H1 (cell line): ENCODE data around the gene METRN. TPM values are rescaled to one million over a fixed set of nuclear protein-coding genes. Genes with fewer than 3 reads are reported as not detected.

Experiments
- CTCF ChIA-PET: fragments of 300-600 bp; sonication (Branson Sonifier 250); formaldehyde crosslinking; loops from one replicate; lab custom pipeline; 2021; ENCODE audit not compliant: partially characterized antibody; lab: Charles Lee
- POLR2A ChIA-PET: fragments of 300-600 bp; sonication (Branson Sonifier 250); formaldehyde crosslinking; loops from one replicate; lab custom pipeline; 2021; ENCODE audit warnings: inconsistent platforms; ENCODE audit not compliant: partially characterized antibody; lab: Charles Lee
- DNase-seq, 2 experiments: peaks; one replicate each; pipeline versions ENCODE4 v3.0.0 to v3.0.0-alpha.2; 2010 to 2022; ENCODE audit warnings: low spot score in 2 of 2, low read depth in 1 of 2, mixed read lengths in 1 of 2
- FAIRE-seq: peaks from 2 replicates; lab custom pipeline; 2011; peaks lifted over from hg19 to GRCh38; lab: Jason Lieb, UNC
- H2AFZ ChIP-seq: 2 replicates; pipeline ENCODE4 v1.8.1; 2012; ENCODE audit warnings: low read length, inconsistent platforms
- H2AK5ac ChIP-seq: 2 replicates; pipeline ENCODE4 v1.6.1; 2013; ENCODE audit warnings: low read depth, low read length
- H2BK120ac ChIP-seq: replicated peaks from 2 replicates; pipeline ENCODE3; 2013; ENCODE audit warnings: low read depth, low read length, inconsistent platforms
- H2BK12ac ChIP-seq: 2 replicates; pipeline ENCODE4 v1.6.1; 2013; ENCODE audit warnings: low read depth, low read length
- H2BK15ac ChIP-seq: 2 replicates; pipeline ENCODE4 v1.6.1; 2013; ENCODE audit warnings: low read length
- H2BK20ac ChIP-seq: 2 replicates; pipeline ENCODE4 v1.6.1; 2013; ENCODE audit warnings: low read length
- H2BK5ac ChIP-seq: 2 replicates; pipeline ENCODE4 v1.6.1; 2013; ENCODE audit warnings: low read depth, low read length
- H3K14ac ChIP-seq: 2 replicates; pipeline ENCODE4 v1.6.1; 2013; ENCODE audit warnings: inconsistent platforms; ENCODE audit not compliant: insufficient read length
- H3K18ac ChIP-seq: 2 replicates; pipeline ENCODE4 v1.6.1; 2013; ENCODE audit warnings: low read length; ENCODE audit errors: extremely low read depth
- H3K23ac ChIP-seq: 2 replicates; pipeline ENCODE4 v1.6.1; 2013; ENCODE audit warnings: inconsistent platforms; ENCODE audit not compliant: insufficient read length
- H3K23me2 ChIP-seq: 2 replicates; pipeline ENCODE4 v1.6.1; 2013; ENCODE audit warnings: low read depth, low read length
- H3K27ac ChIP-seq: 2 replicates; pipeline ENCODE4 v1.6.1; 2011; ENCODE audit warnings: low read depth, low read length, inconsistent platforms
- H3K27me3 ChIP-seq, 4 experiments: replicated peaks in 1 of 4; 1 replicate in 1 of 4; 2 replicates in 3 of 4; pipeline versions ENCODE4 v1.6.1 to v1.8.1; 2011 to 2013; ENCODE audit warnings: low read length in 3 of 4, mild to moderate bottlenecking in 3 of 4, inconsistent platforms in 2 of 4, mixed read lengths in 2 of 4, moderate library complexity in 1 of 4; ENCODE audit not compliant: control insufficient read depth in 3 of 4, insufficient read depth in 3 of 4; ENCODE audit errors: extremely low read depth in 1 of 4
- H3K36me3 ChIP-seq, 4 experiments: 2 replicates each; pipeline versions ENCODE4 v1.6.1 to v1.8.1; 2011 to 2013; ENCODE audit warnings: mild to moderate bottlenecking in 4 of 4, low read length in 3 of 4, moderate library complexity in 2 of 4, control low read depth in 1 of 4, inconsistent platforms in 1 of 4; ENCODE audit not compliant: insufficient read depth in 4 of 4, control insufficient read depth in 2 of 4
- H3K4ac ChIP-seq: replicated peaks from 2 replicates; pipeline ENCODE3; 2013; ENCODE audit warnings: low read length, low read depth, mixed read lengths, inconsistent platforms; ENCODE audit not compliant: insufficient read length
- H3K4me1 ChIP-seq, 4 experiments: replicated peaks in 1 of 4; 1 replicate in 1 of 4; 2 replicates in 3 of 4; pipeline versions ENCODE4 v1.6.1 to v1.8.1; 2011 to 2013; ENCODE audit warnings: low read length in 3 of 4, inconsistent platforms in 2 of 4, mixed read lengths in 1 of 4; ENCODE audit not compliant: insufficient read depth in 4 of 4, control insufficient read depth in 3 of 4
- H3K4me2 ChIP-seq, 2 experiments: 2 replicates each; pipeline versions ENCODE4 v1.6.1 to v1.8.1; 2011 to 2013; ENCODE audit warnings: low read depth in 2 of 2, low read length in 2 of 2, control low read depth in 1 of 2, inconsistent platforms in 1 of 2, mild to moderate bottlenecking in 1 of 2; ENCODE audit not compliant: insufficient read depth in 1 of 2
- H3K4me3 ChIP-seq, 4 experiments: fragments of 200-600, 300-600 bp in 1 of 4; sonication (generic), shearing (Covaris generic), sonication (Bioruptor Twin) in 1 of 4; 2 replicates each; pipeline versions ENCODE4 v1.5.1 to v1.8.1; 2011 to 2016; ENCODE audit warnings: low read length in 4 of 4, low read depth in 3 of 4, control low read depth in 2 of 4, inconsistent platforms in 2 of 4, mild to moderate bottlenecking in 2 of 4, mixed read lengths in 1 of 4, moderate library complexity in 1 of 4; ENCODE audit not compliant: insufficient read depth in 2 of 4; ENCODE audit errors: extremely low read depth in 1 of 4
- H3K56ac ChIP-seq: replicated peaks from 2 replicates; pipeline ENCODE3; 2013; ENCODE audit warnings: low read depth, mild to moderate bottlenecking, mixed read lengths, low read length, inconsistent platforms; ENCODE audit not compliant: insufficient read length
- H3K79me1 ChIP-seq: 2 replicates; pipeline ENCODE4 v1.6.1; 2013; ENCODE audit warnings: low read depth, low read length, control low read depth
- H3K79me2 ChIP-seq, 2 experiments: 2 replicates each; pipeline versions ENCODE4 v1.6.1 to v1.8.1; 2012 to 2013; ENCODE audit warnings: low read length in 2 of 2, mild to moderate bottlenecking in 2 of 2, inconsistent platforms in 1 of 2; ENCODE audit not compliant: insufficient read depth in 2 of 2, control insufficient read depth in 1 of 2
- H3K9ac ChIP-seq, 4 experiments: replicated peaks in 1 of 4; 1 replicate in 1 of 4; 2 replicates in 3 of 4; pipeline versions ENCODE4 v1.6.1 to v1.8.1; 2011 to 2013; ENCODE audit warnings: low read depth in 3 of 4, low read length in 3 of 4, control low read depth in 2 of 4, mild to moderate bottlenecking in 2 of 4, moderate library complexity in 2 of 4, inconsistent platforms in 1 of 4; ENCODE audit errors: extremely low read depth in 1 of 4
- H3K9me3 ChIP-seq, 2 experiments: 2 replicates each; pipeline versions ENCODE4 v1.6.1 to v1.8.1; 2012 to 2013; ENCODE audit warnings: mild to moderate bottlenecking in 2 of 2, moderate library complexity in 2 of 2, control low read depth in 1 of 2, inconsistent platforms in 1 of 2, low read depth in 1 of 2, low read length in 1 of 2, mixed read lengths in 1 of 2; ENCODE audit not compliant: insufficient read depth in 2 of 2
- H4K20me1 ChIP-seq, 2 experiments: replicated peaks in 1 of 2; 2 replicates each; pipeline versions ENCODE3 to v1.8.1; 2011 to 2013; ENCODE audit warnings: inconsistent platforms in 2 of 2, low read length in 2 of 2, mild to moderate bottlenecking in 1 of 2; ENCODE audit not compliant: insufficient read depth in 2 of 2, control insufficient read depth in 1 of 2
- H4K5ac ChIP-seq: 2 replicates; pipeline ENCODE4 v1.6.1; 2013; ENCODE audit warnings: low read length, low read depth, mixed read lengths, inconsistent platforms; ENCODE audit not compliant: insufficient read length
- H4K8ac ChIP-seq: 2 replicates; pipeline ENCODE4 v1.8.0; 2013; ENCODE audit warnings: mild to moderate bottlenecking, moderate library complexity, low read length, inconsistent platforms; ENCODE audit not compliant: insufficient read depth; ENCODE audit errors: extremely low read depth
- H4K91ac ChIP-seq: replicated peaks from 2 replicates; pipeline ENCODE3; 2013; ENCODE audit warnings: low read length, mixed read lengths, inconsistent platforms; ENCODE audit not compliant: insufficient read length
- ASH2L ChIP-seq: fragments of 200-600, 300-600 bp; sonication (generic); IDR thresholded peaks from one replicate; pipeline ENCODE4 v1.7.1; 2017; ENCODE audit warnings: low read length
- BRCA1 ChIP-seq: IDR thresholded peaks from 2 replicates; pipeline ENCODE4 v1.6.1; 2012; ENCODE audit warnings: low read depth, low read length, improper control_type of control experiment
- CREB1 ChIP-seq: IDR thresholded peaks from 2 replicates; pipeline ENCODE4 v1.6.1; 2012; ENCODE audit warnings: inconsistent platforms
- KDM4A ChIP-seq: IDR thresholded peaks from one replicate; pipeline ENCODE4 v1.7.1; 2012; ENCODE audit warnings: low read depth, mild to moderate bottlenecking, moderate library complexity, low read length, inconsistent platforms; ENCODE audit not compliant: severe bottlenecking
- MAFK ChIP-seq: IDR thresholded peaks from 2 replicates; pipeline ENCODE4 v1.6.1; 2012; ENCODE audit warnings: low read depth, mild to moderate bottlenecking, improper control_type of control experiment, low read length
- NRF1 ChIP-seq: IDR thresholded peaks from 2 replicates; pipeline ENCODE4 v1.6.1; 2011; ENCODE audit warnings: mild to moderate bottlenecking, low read depth, low read length, improper control_type of control experiment
- POU5F1 ChIP-seq: IDR thresholded peaks from 2 replicates; pipeline ENCODE4 v1.6.1; 2011; ENCODE audit warnings: low read depth, mild to moderate bottlenecking, low read length, moderate library complexity
- RAD21 ChIP-seq, 2 experiments: IDR thresholded peaks in 1 of 2; conservative IDR thresholded peaks in 1 of 2; 2 replicates each; pipeline ENCODE4 v1.6.1; 2011; ENCODE audit warnings: low read depth in 2 of 2, low read length in 2 of 2, improper control_type of control experiment in 1 of 2, inconsistent platforms in 1 of 2, mild to moderate bottlenecking in 1 of 2, moderate library complexity in 1 of 2
- SIN3A ChIP-seq, 2 experiments: IDR thresholded peaks in 1 of 2; conservative IDR thresholded peaks in 1 of 2; 2 replicates each; pipeline ENCODE4 v1.6.1; 2011 to 2012; ENCODE audit warnings: low read length in 2 of 2, improper control_type of control experiment in 1 of 2, low read depth in 1 of 2, mild to moderate bottlenecking in 1 of 2
- SIX5 ChIP-seq: IDR thresholded peaks from 2 replicates; pipeline ENCODE4 v1.6.1; 2011; ENCODE audit warnings: mild to moderate bottlenecking, low read depth, low read length
- SRF ChIP-seq: IDR thresholded peaks from 2 replicates; pipeline ENCODE4 v1.6.1; 2011; ENCODE audit warnings: mild to moderate bottlenecking, low read depth, low read length, moderate library complexity
- TEAD4 ChIP-seq: IDR thresholded peaks from 2 replicates; pipeline ENCODE4 v1.6.1; 2012; ENCODE audit warnings: low read depth, low read length, inconsistent platforms, mixed read lengths
- WGBS, 2 experiments: shearing (Covaris generic) in 1 of 2; methylation state at CpG; one replicate each; pipeline versions ENCODE4 v1.1.6 to v1.1.7; 2013 to 2015; ENCODE audit warnings: low lambda C conversion rate in 2 of 2, mixed read lengths in 2 of 2, inconsistent platforms in 1 of 2, low coverage in 1 of 2, missing lambda C conversion rate in 1 of 2; ENCODE audit not compliant: insufficient replicate concordance in 2 of 2, insufficient coverage in 1 of 2, insufficient read length in 1 of 2; ENCODE audit errors: extremely low coverage in 1 of 2, missing lambda C conversion rate in 1 of 2; 5-methylcytosine and 5-hydroxymethylcytosine counted together
- polyA plus RNA-seq, 7 experiments: library from polyadenylated mRNA; depleted of rRNA in 3 of 7; stranded (reverse) in 5 of 7; unstranded in 2 of 7; fragments of >200 nt in 5 of 7; fragments of 200-250 nt in 2 of 7; gene quantifications; 1 replicate in 5 of 7; 2 replicates in 1 of 7; 4 replicates in 1 of 7; pipeline versions ENCODE4 v1.2.1 to v1.2.3, GENCODE V29; 2011 to 2013; ENCODE audit warnings: missing spikeins in 2 of 7, mixed read lengths in 2 of 7
- total RNA-seq: library from RNA; stranded (reverse); fragmentation: NEBNext Ultra II Directional; extraction: Animal tissue kit (Norgen Biotek cat#: 25700); gene quantifications from 2 replicates; pipeline ENCODE4 v1.2.1, GENCODE V29; 2021

METRN gene
- total and polyA plus RNA-seq, 2 of the 8 experiments (the other 6 are each of a cell fraction or from before 2014, with no cell fraction given), result 18.7 to 25.8 TPM

DNA sequence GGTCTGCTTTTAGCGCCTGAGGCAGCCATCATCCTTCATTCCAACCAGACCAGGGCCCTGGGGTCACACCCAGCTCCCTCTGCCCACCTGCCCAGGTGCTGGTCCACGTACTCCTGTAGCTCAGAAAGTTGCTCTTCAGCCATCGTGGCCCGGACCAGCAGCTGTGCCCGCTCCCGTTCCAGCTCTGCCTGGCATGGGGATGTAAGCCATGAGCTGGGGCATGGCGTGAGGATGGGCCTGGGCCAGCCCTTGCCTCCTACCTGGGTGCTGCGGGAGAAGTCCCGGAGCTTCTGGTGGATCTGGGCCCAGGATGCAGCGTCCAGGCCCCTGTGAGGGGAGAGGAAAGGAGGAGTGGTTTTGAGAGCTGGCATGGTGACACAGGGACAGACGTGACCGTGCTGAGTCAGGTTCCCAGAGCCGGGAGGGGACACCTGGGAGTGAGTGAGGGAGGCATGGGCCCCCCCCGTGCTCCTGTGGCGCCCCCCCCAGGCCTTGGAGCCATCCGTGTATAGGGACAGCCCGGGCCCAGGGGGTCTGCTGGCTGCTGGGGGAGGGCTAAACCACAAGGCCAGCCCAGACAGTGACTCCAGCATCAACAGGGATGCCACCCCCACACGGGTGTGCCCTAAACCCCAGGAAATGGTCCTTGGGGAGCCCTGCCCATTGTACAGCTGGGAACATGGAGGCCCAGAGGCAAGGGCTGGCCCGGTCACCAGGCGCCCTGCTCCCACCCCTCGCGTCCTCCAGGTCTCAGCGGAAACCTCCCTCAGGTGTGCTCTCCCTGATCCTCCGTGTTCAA lies 8.1 kb downstream of the METRN start:
- Histone ChIP-seq H3K14ac (no peak overlapping the region), H3K9me3 (no peaks in the 10 kb centered on the region; a peak in 1 of 4 replicates), H3K4me1 (peaks cover 0 to 25% (median 14%) of the 10 kb centered on the region in 4 experiments; a peak in 5 of 7 replicates), H3K4me3 (no peak overlapping the region), H4K91ac (no peak overlapping the region), H3K18ac (no peak overlapping the region), H2BK120ac (no peak overlapping the region), H3K4me2 (no peak overlapping the region), H3K23ac (no peak overlapping the region), H3K23me2 (peaks cover 22% of the 10 kb centered on the region; the same call in 1 of the 2 replicates), H2BK5ac (no peak overlapping the region), H3K4ac (no peak overlapping the region), H2AK5ac (no peak overlapping the region), H3K36me3 (peaks cover 0 to 6% (median 0%) of the 10 kb centered on the region in 4 experiments; a peak in 1 of 8 replicates), H4K8ac (peak overlapping the region; percentile 51; the same call in 1 of the 2 replicates), H3K79me2 (no peaks in the 10 kb centered on the region), H4K20me1 (peaks cover 4 to 19% of the 10 kb centered on the region in 2 experiments), H2AFZ (no peak overlapping the region), H3K27ac (no peak overlapping the region), H3K79me1 (no peaks in the 10 kb centered on the region), H3K27me3 (peaks cover 0 to 22% (median 5%) of the 10 kb centered on the region in 4 experiments; a peak in 4 of 7 replicates), H3K9ac (no peak overlapping the region), H3K56ac (no peak overlapping the region), H4K5ac (no peak overlapping the region), H2BK15ac (no peak overlapping the region), H2BK12ac (no peak overlapping the region), H2BK20ac (no peak overlapping the region)
- DNase-seq, result no peak
- ChIA-PET CTCF (interaction anchor here (0.6 to 35.8 kb wide), 5 partner anchors 6 to 62 kb away, joined by 3 to 977 read pairs (median 424); partner anchors contain the start of genes ANTKMT, CCDC78, CHTF18 and CIAO3), POLR2A (interaction anchor here (0.7 to 23.0 kb wide), 12 partner anchors 4 to 609 kb away, joined by 3 to 353 read pairs (median 7); partner anchors contain the start of genes ANTKMT, CCDC78, CHTF18 and CIAO3)
- no peak for FAIRE-seq
- 95% methylated on average over 23 of the region's 24 CpGs; no CpG with 5 or more reads in 1 of the 2 experiments for WGBS, 2 experiments
- no peak for TF ChIP-seq CREB1
- TF ChIP-seq SIX5, result no peak
- no peak for TF ChIP-seq NRF1
- no peak for TF ChIP-seq SRF
- no peak for TF ChIP-seq RAD21 (IDR thresholded peaks at IDR 0.05 in 1 of 2, conservative IDR thresholded peaks at IDR 0.05 in 1 of 2; ENCODE audit: low read depth in 2 of 2, low read length in 2 of 2)
- no peak for TF ChIP-seq POU5F1
- TF ChIP-seq SIN3A (conservative IDR thresholded peaks at IDR 0.05 in 1 of 2, IDR thresholded peaks at IDR 0.05 in 1 of 2; ENCODE audit: low read depth in 1 of 2, low read length in 2 of 2), result no peak
- TF ChIP-seq BRCA1, result no peak
- TF ChIP-seq MAFK, result no peak
- no peak for TF ChIP-seq TEAD4
- TF ChIP-seq ASH2L, result no peak
- TF ChIP-seq KDM4A, result no peak
